ENCODE measurements around the gene OR51E2. TPM values are rescaled to one million over a fixed set of nuclear protein-coding genes. Genes with fewer than 3 reads are reported as not detected.

OR51E2 gene
- total RNA-seq, 4 donors from 2014 or later, result not detected

- Histone ChIP-seq H3K9me3 (no peaks in the 10 kb centered on the region), H3K36me3 (no peaks in the 10 kb centered on the region), H3K4me3 (replicated peaks in 1 of 3) (no peak overlapping the region), H3K27ac (no peak overlapping the region), H3K27me3 (no peaks in the 10 kb centered on the region), H3K4me1 (peaks cover 0 to 4% of the 10 kb centered on the region in 2 donors)
- intact Hi-C loops (cut with DNase I), result no loop called here
- WGBS, 2 donors, result 92 to 93% methylated on average over 3 of the region's 3 CpGs
- TF ChIP-seq CTCF (IDR thresholded peaks at IDR 0.05), result no peak
- TF ChIP-seq POLR2A (IDR thresholded peaks at IDR 0.05), result no peak
- DNase-seq, result no peak
Observed at GRCh38 chr11:4699697-4700435, 2.2 kb upstream of the OR51E2 start.

GRCh38 chr11:4695442-4695841 is 2.2 kb downstream of the OR51E2 start:
- Histone ChIP-seq H3K4me1 (no peaks in the 10 kb centered on the region), H3K36me3 (no peaks in the 10 kb centered on the region), H3K9me3 (no peaks in the 10 kb centered on the region), H3K27me3 (no peaks in the 10 kb centered on the region), H3K4me3 (replicated peaks in 1 of 3) (no peak overlapping the region), H3K27ac (no peak overlapping the region)
- TF ChIP-seq CTCF (IDR thresholded peaks at IDR 0.05) (no peak), POLR2A (IDR thresholded peaks at IDR 0.05) (no peak)
- WGBS, 2 donors, result 37 to 40% methylated on average over 1 of the region's 1 CpG
- DNase-seq, result no peak
- intact Hi-C loops (cut with DNase I), result no loop called here

GRCh38 chr11:4684631-4685285 is 12.9 kb downstream of the OR51E2 start:
- no peak overlapping the region for H3K27ac ChIP-seq
- no peaks in the 10 kb centered on the region for H3K36me3 ChIP-seq
- intact Hi-C loops (cut with DNase I), result no loop called here
- H3K27me3 ChIP-seq, result no peaks in the 10 kb centered on the region
- DNase-seq, result no peak
- no peaks in the 10 kb centered on the region for H3K4me1 ChIP-seq
- H3K9me3 ChIP-seq, result no peaks in the 10 kb centered on the region
- no peak overlapping the region for H3K4me3 ChIP-seq (replicated peaks in 1 of 3)
- 76 to 88% methylated on average over 3 of the region's 3 CpGs for WGBS, 2 donors
- no peak for TF ChIP-seq CTCF (IDR thresholded peaks at IDR 0.05)
- no peak for TF ChIP-seq POLR2A (IDR thresholded peaks at IDR 0.05)

GRCh38 chr11:4682623-4683419 is 14.8 kb downstream of the OR51E2 start:
- 59 to 75% methylated on average over 2 of the region's 2 CpGs for WGBS, 2 donors
- H3K36me3 ChIP-seq, result no peaks in the 10 kb centered on the region
- H3K27me3 ChIP-seq, result no peaks in the 10 kb centered on the region
- TF ChIP-seq POLR2A (IDR thresholded peaks at IDR 0.05) (no peak), CTCF (IDR thresholded peaks at IDR 0.05) (no peak)
- no peak for DNase-seq
- no peak overlapping the region for H3K4me3 ChIP-seq (replicated peaks in 1 of 3)
- no peaks in the 10 kb centered on the region for H3K9me3 ChIP-seq
- intact Hi-C loops (cut with DNase I), result no loop called here
- H3K4me1 ChIP-seq, result no peaks in the 10 kb centered on the region
- H3K27ac ChIP-seq, result no peak overlapping the region
